HepG2 (cell line): ENCODE measurements around the gene DOCK11.

Source experiments
- AHDC1 ChIP-seq: sonication (generic); formaldehyde crosslinking; IDR thresholded peaks from 2 replicates; pipeline ENCODE4 v1.5.1; 2020; ENCODE audit warnings: mild to moderate bottlenecking, missing genetic modification reagents, borderline replicate concordance
- EZH2 ChIP-seq: conservative IDR thresholded peaks from 2 replicates; pipeline ENCODE4 v1.6.1; 2012; ENCODE audit warnings: mild to moderate bottlenecking, low read depth, low read length, moderate library complexity
- HOXA9 ChIP-seq: sonication (generic); formaldehyde crosslinking; IDR thresholded peaks from 2 replicates; pipeline ENCODE4 v1.8.1; 2022; ENCODE audit warnings: missing genetic modification reagents, mild to moderate bottlenecking, moderate library complexity, borderline replicate concordance
- IKZF1 ChIP-seq: fragments of 450-650 bp; IDR thresholded peaks from 2 replicates; pipeline ENCODE4 v1.7.1; 2016
- KAT7 ChIP-seq: IDR thresholded peaks from 2 replicates; pipeline ENCODE4 v1.6.1; 2018; ENCODE audit warnings: borderline replicate concordance, missing compliant biosample characterization
- POLR2G ChIP-seq: fragments of 200-400 bp; formaldehyde crosslinking; IDR thresholded peaks from 2 replicates; pipeline ENCODE4 v1.6.1; 2018; ENCODE audit warnings: mild to moderate bottlenecking, low read depth, low read length, moderate library complexity
- SUZ12 ChIP-seq: fragments of 150-350 bp; IDR thresholded peaks from 2 replicates; pipeline ENCODE4 v1.6.1; 2014; ENCODE audit warnings: low read depth, low read length
- THYN1 ChIP-seq: sonication (generic); formaldehyde crosslinking; IDR thresholded peaks from 2 replicates; pipeline ENCODE4 v1.8.1; 2023; ENCODE audit warnings: low read depth, mild to moderate bottlenecking, moderate library complexity, missing genetic modification reagents, borderline replicate concordance
- TOE1 ChIP-seq: sonication (generic); formaldehyde crosslinking; IDR thresholded peaks from 2 replicates; pipeline ENCODE4 v1.4.0; 2020; ENCODE audit warnings: mild to moderate bottlenecking, missing genetic modification reagents
- XRCC5 ChIP-seq: fragments of 200-400 bp; formaldehyde crosslinking; optimal IDR thresholded peaks from 2 replicates; pipeline ENCODE3; 2017; ENCODE audit warnings: mild to moderate bottlenecking, low read length
- ZNF629 ChIP-seq: sonication (generic); formaldehyde crosslinking; conservative IDR thresholded peaks from 2 replicates; pipeline ENCODE4 v1.5.0; 2020; ENCODE audit warnings: missing genetic modification reagents
- ZNF776 ChIP-seq: sonication (generic); formaldehyde crosslinking; IDR thresholded peaks from 2 replicates; pipeline ENCODE4 v1.4.0; 2020; ENCODE audit warnings: mild to moderate bottlenecking, missing genetic modification reagents

- TF ChIP-seq POLR2G, result no peak
- no peak for TF ChIP-seq EZH2
- no peak for TF ChIP-seq HOXA9 (CRISPR knock-in tag)
- TF ChIP-seq IKZF1, result no peak
- TF ChIP-seq AHDC1 (CRISPR knock-in tag), result no peak
- no peak for TF ChIP-seq KAT7
- TF ChIP-seq SUZ12, result no peak
- TF ChIP-seq THYN1 (CRISPR knock-in tag), result no peak
- TF ChIP-seq ZNF776 (CRISPR knock-in tag), result no peak
- no peak for TF ChIP-seq TOE1 (CRISPR knock-in tag)
- no peak for TF ChIP-seq XRCC5
- TF ChIP-seq ZNF629 (CRISPR knock-in tag), result no peak
These were observed 223.1 kb downstream of the DOCK11 start for GRCh38 chrX:118718737-118719136.
